H9 (cell line): Measurements from ENCODE around the gene TBXAS1. TPM values are rescaled to one million over a fixed set of nuclear protein-coding genes. Genes with fewer than 3 reads are reported as not detected.

Experiments
- DNase-seq: peaks from one replicate; pipeline ENCODE4 v3.0.0-alpha.2; 2017
- H2AFZ ChIP-seq: one replicate; pipeline ENCODE4 v1.6.1; 2013; ENCODE audit warnings: mild to moderate bottlenecking, low read length, control low read depth, moderate library complexity
- H2AK5ac ChIP-seq: 2 replicates; pipeline ENCODE4 v1.6.1; 2013; ENCODE audit warnings: low read length, control low read depth, mixed read lengths; ENCODE audit not compliant: insufficient read length
- H2BK120ac ChIP-seq: one replicate; pipeline ENCODE4 v1.6.1; 2013; ENCODE audit warnings: low read depth, mild to moderate bottlenecking, low read length, control low read depth, inconsistent platforms; ENCODE audit not compliant: poor library complexity, severe bottlenecking
- H2BK12ac ChIP-seq: 2 replicates; pipeline ENCODE4 v1.6.1; 2013; ENCODE audit warnings: low read length, control low read depth, mixed read lengths, low read depth; ENCODE audit not compliant: insufficient read length
- H2BK15ac ChIP-seq: 2 replicates; pipeline ENCODE4 v1.6.1; 2013; ENCODE audit warnings: low read depth, low read length, control low read depth
- H2BK20ac ChIP-seq: one replicate; pipeline ENCODE4 v1.6.1; 2013; ENCODE audit warnings: low read depth, mild to moderate bottlenecking, low read length, control low read depth, inconsistent platforms; ENCODE audit not compliant: poor library complexity, severe bottlenecking
- H2BK5ac ChIP-seq: 2 replicates; pipeline ENCODE4 v1.6.1; 2013; ENCODE audit warnings: low read length, control low read depth, mixed read lengths; ENCODE audit not compliant: insufficient read length
- H3K14ac ChIP-seq: 2 replicates; pipeline ENCODE4 v1.6.1; 2013; ENCODE audit warnings: low read length, control low read depth; ENCODE audit not compliant: insufficient read depth
- H3K18ac ChIP-seq: 2 replicates; pipeline ENCODE4 v1.6.1; 2013; ENCODE audit warnings: low read depth, mild to moderate bottlenecking, mixed read lengths, low read length, control low read depth; ENCODE audit not compliant: insufficient read length
- H3K23ac ChIP-seq: 2 replicates; pipeline ENCODE4 v1.6.1; 2013; ENCODE audit warnings: low read length, control low read depth, mixed read lengths, low read depth; ENCODE audit not compliant: insufficient read length
- H3K23me2 ChIP-seq: 2 replicates; pipeline ENCODE4 v1.6.1; 2013; ENCODE audit warnings: low read depth, mild to moderate bottlenecking, mixed read lengths, low read length, control low read depth; ENCODE audit not compliant: insufficient read length, poor library complexity, severe bottlenecking
- H3K27ac ChIP-seq: 2 replicates; pipeline ENCODE4 v1.5.1; 2013; ENCODE audit warnings: low read length, control low read depth, mixed read lengths, low read depth; ENCODE audit not compliant: insufficient read length
- H3K27me3 ChIP-seq: 2 replicates; pipeline ENCODE4 v1.6.1; 2013; ENCODE audit warnings: low read length, control low read depth, inconsistent platforms; ENCODE audit not compliant: insufficient read depth
- H3K4ac ChIP-seq: 2 replicates; pipeline ENCODE4 v1.6.1; 2013; ENCODE audit warnings: low read depth, mild to moderate bottlenecking, control low read depth, inconsistent platforms, low read length, moderate library complexity
- H3K4me1 ChIP-seq: 2 replicates; pipeline ENCODE4 v1.6.1; 2013; ENCODE audit warnings: low read length, control low read depth, inconsistent platforms; ENCODE audit not compliant: insufficient read depth
- H3K4me2 ChIP-seq: 2 replicates; pipeline ENCODE4 v1.6.1; 2013; ENCODE audit warnings: low read length, control low read depth, mixed read lengths; ENCODE audit not compliant: insufficient read length, insufficient read depth
- H3K56ac ChIP-seq: 2 replicates; pipeline ENCODE4 v1.6.1; 2013; ENCODE audit warnings: low read depth, mild to moderate bottlenecking, mixed read lengths, low read length, control low read depth; ENCODE audit not compliant: insufficient read length
- H3K79me1 ChIP-seq: 2 replicates; pipeline ENCODE4 v1.6.1; 2013; ENCODE audit warnings: low read depth, mild to moderate bottlenecking, moderate library complexity, low read length, control low read depth, inconsistent platforms; ENCODE audit not compliant: insufficient read depth, poor library complexity, severe bottlenecking
- H3K79me2 ChIP-seq: 2 replicates; pipeline ENCODE4 v1.6.1; 2013; ENCODE audit warnings: low read length, control low read depth, inconsistent platforms; ENCODE audit not compliant: insufficient read depth
- H3K9ac ChIP-seq: 2 replicates; pipeline ENCODE4 v1.6.1; 2013; ENCODE audit warnings: low read length, control low read depth, mixed read lengths; ENCODE audit not compliant: insufficient read length; ENCODE audit errors: extremely low read depth
- H3K9me3 ChIP-seq: one replicate; pipeline ENCODE4 v1.6.1; 2013; ENCODE audit warnings: low read depth, low read length, inconsistent platforms; ENCODE audit not compliant: control insufficient read depth
- H3T11ph ChIP-seq: one replicate; pipeline ENCODE4 v1.6.1; 2013; ENCODE audit warnings: mild to moderate bottlenecking, low read length, control low read depth, inconsistent platforms
- H4K20me1 ChIP-seq: one replicate; pipeline ENCODE4 v1.6.1; 2013; ENCODE audit not compliant: control insufficient read depth, insufficient read length, insufficient read depth
- H4K5ac ChIP-seq: 2 replicates; pipeline ENCODE4 v1.6.1; 2013; ENCODE audit warnings: low read depth, mild to moderate bottlenecking, mixed read lengths, low read length, control low read depth; ENCODE audit not compliant: insufficient read length
- H4K8ac ChIP-seq: replicated peaks from 2 replicates; pipeline ENCODE4 v1.6.1; 2013; ENCODE audit warnings: low read length, control low read depth, mixed read lengths, low read depth; ENCODE audit not compliant: insufficient read length
- H4K91ac ChIP-seq: 2 replicates; pipeline ENCODE4 v1.6.1; 2013; ENCODE audit warnings: low read depth, mild to moderate bottlenecking, moderate library complexity, mixed read lengths, low read length, control low read depth; ENCODE audit not compliant: insufficient read length
- H3K27ac Mint-ChIP-seq, 3 experiments: 2 replicates in 2 of 3; 3 replicates in 1 of 3; pipeline ENCODE4 v1.8.0; 2020 to 2021; ENCODE audit warnings: mixed read lengths in 3 of 3, mild to moderate bottlenecking in 1 of 3, moderate library complexity in 1 of 3
- H3K27me3 Mint-ChIP-seq: 2 replicates; pipeline ENCODE4 v1.8.0; 2021; ENCODE audit warnings: low read depth, mild to moderate bottlenecking, moderate library complexity, mixed read lengths
- H3K36me3 Mint-ChIP-seq, 3 experiments: 2 replicates in 2 of 3; 3 replicates in 1 of 3; pipeline ENCODE4 v1.8.0; 2020 to 2021; ENCODE audit warnings: low read depth in 3 of 3, mixed read lengths in 3 of 3; ENCODE audit not compliant: insufficient read depth in 1 of 3
- H3K4me1 Mint-ChIP-seq, 2 experiments: 2 replicates each; pipeline ENCODE4 v1.8.0; 2020; ENCODE audit warnings: mixed read lengths in 2 of 2
- H3K4me3 Mint-ChIP-seq, 2 experiments: 2 replicates in 1 of 2; 3 replicates in 1 of 2; pipeline ENCODE4 v1.8.0; 2020 to 2021; ENCODE audit warnings: mild to moderate bottlenecking in 2 of 2, mixed read lengths in 2 of 2, moderate library complexity in 1 of 2
- H3K9me3 Mint-ChIP-seq, 2 experiments: 2 replicates in 1 of 2; 3 replicates in 1 of 2; pipeline ENCODE4 v1.8.0; 2020; ENCODE audit warnings: mild to moderate bottlenecking in 2 of 2, mixed read lengths in 2 of 2, moderate library complexity in 1 of 2
- CTCF ChIP-seq: fragments of 200-600 bp; sonication (generic); conservative IDR thresholded peaks from 3 replicates; pipeline ENCODE4 v1.8.0; 2021; ENCODE audit warnings: antibody characterized with exemption, mild to moderate bottlenecking
- WGBS: extraction: QIAGEN DNeasy Blood & Tissue Kit; methylation state at CpG from one replicate; pipeline ENCODE4 v1.1.7; 2013; ENCODE audit warnings: missing lambda C conversion rate, low lambda C conversion rate, mixed read lengths; ENCODE audit not compliant: insufficient read length; ENCODE audit errors: extremely low coverage; 5-methylcytosine and 5-hydroxymethylcytosine counted together
- total RNA-seq: library from RNA; stranded (reverse); gene quantifications from 2 replicates; pipeline ENCODE4 v1.2.1, GENCODE V29; 2021

The TBXAS1 gene
- total RNA-seq, 1 experiment from 2014 or later = 0.39 TPM

GRCh38 chr7:139875821-139876241 is 46.8 kb downstream of the TBXAS1 start:
- Histone ChIP-seq H3K9me3 (no peaks in the 10 kb centered on the region), H2BK12ac (no peak overlapping the region), H3K56ac (no peak overlapping the region), H4K91ac (no peak overlapping the region), H2BK15ac (no peak overlapping the region), H2BK20ac (no peak overlapping the region), H3K4me1 (no peaks in the 10 kb centered on the region), H3K79me2 (no peaks in the 10 kb centered on the region), H3K23me2 (no peaks in the 10 kb centered on the region), H3K27me3 (no peaks in the 10 kb centered on the region), H2AK5ac (no peak overlapping the region), H4K5ac (no peak overlapping the region), H3K9ac (no peak overlapping the region), H3T11ph (no peak overlapping the region), H3K23ac (no peak overlapping the region), H2BK120ac (no peak overlapping the region), H4K8ac (no peak overlapping the region), H3K27ac (no peak overlapping the region), H2AFZ (no peak overlapping the region), H2BK5ac (no peak overlapping the region), H3K79me1 (no peaks in the 10 kb centered on the region), H3K4me2 (no peak overlapping the region), H4K20me1 (no peaks in the 10 kb centered on the region), H3K18ac (peak overlapping the region; percentile 14), H3K14ac (no peak overlapping the region), H3K4ac (no peak overlapping the region)
- Mint-ChIP-seq H3K4me3 (no peak overlapping the region), H3K27ac (no peak overlapping the region), H3K27me3 (no peaks in the 10 kb centered on the region; the same call in 1 of the 2 replicates), H3K9me3 (no peaks in the 10 kb centered on the region), H3K4me1 (peaks cover 5 to 6% of the 10 kb centered on the region in 2 experiments; a peak in 3 of 4 replicates), H3K36me3 (no peaks in the 10 kb centered on the region)
- no CpG with 5 or more reads among the region's 7 CpGs for WGBS
- no peak for DNase-seq
- TF ChIP-seq CTCF = no peak
